ENCODE results near the gene NFKBIE. TPM values are rescaled to one million over a fixed set of nuclear protein-coding genes. Genes with fewer than 3 reads are reported as not detected.

NFKBIE gene
- polyA plus RNA-seq, 3 donors, result 10.3 to 13.4 (median 13.4) TPM

DNA sequence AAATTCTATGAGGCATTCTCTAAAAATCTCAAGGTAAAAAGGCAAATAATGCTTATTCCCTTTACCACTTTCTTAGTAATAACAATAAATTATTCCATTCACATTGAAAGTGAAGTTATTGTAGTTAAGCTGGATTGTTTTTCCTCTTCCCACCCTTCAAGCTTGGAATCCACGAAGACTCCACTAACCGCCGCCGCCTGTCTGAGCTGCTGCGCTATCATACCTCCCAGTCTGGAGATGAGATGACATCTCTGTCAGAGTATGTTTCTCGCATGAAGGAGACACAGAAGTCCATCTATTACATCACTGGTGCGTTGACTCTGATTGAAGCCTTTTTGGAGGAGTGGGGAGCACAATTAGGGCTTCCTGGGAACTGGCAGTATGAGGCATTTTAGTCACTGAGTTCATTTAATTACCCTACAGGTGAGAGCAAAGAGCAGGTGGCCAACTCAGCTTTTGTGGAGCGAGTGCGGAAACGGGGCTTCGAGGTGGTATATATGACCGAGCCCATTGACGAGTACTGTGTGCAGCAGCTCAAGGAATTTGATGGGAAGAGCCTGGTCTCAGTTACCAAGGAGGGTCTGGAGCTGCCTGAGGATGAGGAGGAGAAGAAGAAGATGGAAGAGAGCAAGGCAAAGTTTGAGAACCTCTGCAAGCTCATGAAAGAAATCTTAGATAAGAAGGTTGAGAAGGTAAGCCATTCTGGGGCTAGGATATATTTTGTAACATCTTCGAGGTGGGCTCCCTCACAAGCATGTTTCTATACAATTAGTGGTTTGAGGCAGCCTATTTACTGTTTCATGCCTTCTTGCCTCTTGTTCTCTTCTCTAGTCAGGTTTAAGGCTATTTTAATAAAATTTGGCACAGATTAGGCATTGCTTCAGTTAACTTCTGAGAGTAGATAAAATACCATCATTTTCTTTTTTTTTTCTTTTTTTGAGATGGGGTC is 13.5 kb downstream of the NFKBIE start:
- DNase-seq (ENCODE audit: extremely low read depth in 1 of 11, low read depth in 9 of 11, low spot score in 4 of 11), result no peak

- DNase-seq (ENCODE audit: extremely low read depth in 1 of 11, low read depth in 9 of 11, low spot score in 4 of 11), result no peak
Observed at GRCh38 chr6:44250718-44251123, 14.6 kb downstream of the NFKBIE start.

DNA sequence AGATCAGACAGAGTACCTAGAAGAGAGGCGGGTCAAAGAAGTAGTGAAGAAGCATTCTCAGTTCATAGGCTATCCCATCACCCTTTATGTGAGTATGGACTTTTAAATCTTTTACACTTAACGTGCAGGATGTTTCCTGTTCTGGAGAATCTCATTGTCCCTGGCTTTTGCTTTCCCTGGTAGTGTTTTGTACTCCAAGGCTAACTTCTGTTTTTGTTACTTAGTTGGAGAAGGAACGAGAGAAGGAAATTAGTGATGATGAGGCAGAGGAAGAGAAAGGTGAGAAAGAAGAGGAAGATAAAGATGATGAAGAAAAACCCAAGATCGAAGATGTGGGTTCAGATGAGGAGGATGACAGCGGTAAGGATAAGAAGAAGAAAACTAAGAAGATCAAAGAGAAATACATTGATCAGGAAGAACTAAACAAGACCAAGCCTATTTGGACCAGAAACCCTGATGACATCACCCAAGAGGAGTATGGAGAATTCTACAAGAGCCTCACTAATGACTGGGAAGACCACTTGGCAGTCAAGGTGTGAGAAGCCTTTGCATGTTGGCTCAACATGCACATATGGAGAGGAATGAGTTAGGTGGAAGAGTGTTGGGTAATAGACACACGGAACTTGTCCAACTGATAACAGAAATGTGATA is 15.2 kb downstream of the NFKBIE start:
- DNase-seq (ENCODE audit: extremely low read depth in 1 of 11, low read depth in 9 of 11, low spot score in 4 of 11), result no peak

GRCh38 chr6:44249082-44249748 is 16.1 kb downstream of the NFKBIE start:
- DNase-seq (ENCODE audit: extremely low read depth in 1 of 11, low read depth in 9 of 11, low spot score in 4 of 11), result no peak

GRCh38 chr6:44248579-44248978 is 16.8 kb downstream of the NFKBIE start:
- DNase-seq (ENCODE audit: extremely low read depth in 1 of 11, low read depth in 9 of 11, low spot score in 4 of 11), result no peak

DNA sequence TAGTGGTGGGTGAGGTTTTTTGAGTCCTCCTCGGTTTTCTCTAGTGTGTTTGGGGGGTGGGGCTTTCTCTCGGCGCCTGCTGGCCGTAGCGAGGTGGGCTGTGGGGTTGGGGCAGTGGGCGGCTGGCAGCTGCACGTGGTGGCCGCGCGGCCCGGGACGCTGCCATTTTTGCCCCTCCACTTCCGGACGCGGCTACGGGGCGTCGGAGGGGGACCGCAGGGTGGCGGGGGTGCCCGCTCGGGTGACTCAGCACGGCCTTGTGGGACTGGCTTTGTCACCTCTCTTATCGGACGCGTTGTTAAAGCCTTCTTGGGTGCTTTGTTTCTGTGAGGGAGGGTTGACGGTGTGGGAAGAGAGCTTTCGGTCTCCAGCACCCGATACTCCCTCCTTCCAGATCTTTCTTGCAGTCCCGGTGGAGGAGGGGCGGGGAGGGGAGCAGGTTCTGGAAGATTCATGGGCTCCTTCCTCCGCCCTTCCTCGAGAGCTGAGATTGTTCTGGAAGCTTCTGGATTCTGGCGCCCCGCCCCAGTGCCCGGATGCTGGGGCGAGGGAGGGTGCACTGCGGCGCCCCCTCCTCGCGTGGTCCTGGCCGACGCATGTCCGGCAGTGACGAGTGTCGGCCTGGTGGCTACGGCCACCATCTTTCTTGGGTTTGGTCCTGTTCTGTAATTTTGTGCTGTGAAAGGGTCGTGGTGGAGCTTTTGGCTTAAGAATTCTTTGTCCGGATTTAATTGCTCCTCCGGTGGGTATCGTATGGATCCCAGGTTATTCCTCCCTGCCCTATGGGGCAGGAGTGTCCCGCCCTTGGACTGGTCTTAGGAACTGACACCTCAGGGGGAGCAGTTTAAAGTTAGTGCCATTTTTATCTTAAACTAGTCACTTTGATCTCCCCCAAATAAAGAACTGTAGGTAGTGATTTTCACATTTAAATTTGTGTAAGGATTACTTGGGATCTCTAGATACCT is 17.7 kb downstream of the NFKBIE start:
- peak in 1 of 11 donors; percentile 47 for DNase-seq (ENCODE audit: extremely low read depth in 1 of 11, low read depth in 9 of 11, low spot score in 4 of 11)

DNA sequence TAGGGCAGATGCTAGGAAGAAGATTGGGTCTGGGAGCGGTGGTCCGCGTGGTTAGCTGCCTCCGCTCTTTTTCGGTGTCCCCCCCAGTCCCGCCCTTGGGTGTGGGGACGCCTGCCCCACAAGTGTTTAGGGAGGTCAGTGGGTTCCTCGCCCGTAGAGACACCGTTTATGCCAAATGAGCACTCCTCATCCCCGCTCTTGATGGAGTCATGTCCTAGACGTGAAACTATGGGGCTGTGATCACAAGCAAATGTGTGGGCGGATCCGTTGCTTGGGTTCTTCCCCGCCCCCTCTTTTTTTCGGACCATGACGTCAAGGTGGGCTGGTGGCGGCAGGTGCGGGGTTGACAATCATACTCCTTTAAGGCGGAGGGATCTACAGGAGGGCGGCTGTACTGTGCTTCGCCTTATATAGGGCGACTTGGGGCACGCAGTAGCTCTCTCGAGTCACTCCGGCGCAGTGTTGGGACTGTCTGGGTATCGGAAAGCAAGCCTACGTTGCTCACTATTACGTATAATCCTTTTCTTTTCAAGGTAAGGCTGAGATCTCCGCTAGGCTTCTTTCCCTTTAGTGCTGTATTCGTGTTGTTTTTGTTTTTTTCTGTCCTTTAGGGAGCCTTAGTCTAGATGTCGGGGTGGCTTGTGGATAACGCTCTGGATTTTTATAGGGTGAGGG is 18.6 kb downstream of the NFKBIE start, which contains the start of gene HSP90AB1:
Gene HSP90AB1, plus strand, starts transcription at position 439 of the 675 bp plus-strand sequence. CDS start 1,529 bp downstream, outside the sequence.
- DNase-seq (ENCODE audit: extremely low read depth in 1 of 11, low read depth in 9 of 11, low spot score in 4 of 11), result peak in 10 of 11 donors; percentile 84 to 96 (median 94)

DNA sequence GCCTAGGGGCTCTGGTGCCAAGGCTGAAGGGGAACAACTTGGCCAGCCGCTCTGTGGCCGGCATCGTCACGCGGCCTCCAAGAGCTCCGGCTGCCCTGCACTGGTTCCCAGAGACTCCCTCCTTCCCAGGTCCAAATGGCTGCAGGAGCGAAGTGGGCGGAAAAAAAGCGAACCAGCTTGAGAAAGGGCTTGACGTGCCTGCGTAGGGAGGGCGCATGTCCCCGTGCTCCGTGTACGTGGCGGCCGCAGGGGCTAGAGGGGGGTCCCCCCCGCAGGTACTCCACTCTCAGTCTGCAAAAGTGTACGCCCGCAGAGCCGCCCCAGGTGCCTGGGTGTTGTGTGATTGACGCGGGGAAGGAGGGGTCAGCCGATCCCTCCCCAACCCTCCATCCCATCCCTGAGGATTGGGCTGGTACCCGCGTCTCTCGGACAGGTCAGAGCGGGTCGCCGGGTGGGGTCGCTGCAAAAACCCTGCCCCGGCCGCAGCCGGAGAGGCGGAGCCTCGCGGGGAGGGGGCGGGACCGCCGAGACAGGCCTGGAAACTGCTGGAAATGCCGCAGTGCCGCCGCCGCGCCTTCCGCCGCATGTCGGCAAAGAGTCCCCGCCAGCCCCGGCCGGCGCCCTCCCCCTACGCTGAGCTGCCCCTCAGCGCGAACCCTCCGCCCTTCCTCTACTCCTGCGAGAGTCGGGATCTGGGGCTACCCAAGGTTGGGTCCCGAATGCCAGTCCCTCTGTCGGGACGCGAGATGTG is 19.3 kb downstream of the NFKBIE start:
- peak in 8 of 11 donors; percentile 78 to 85 (median 83) for DNase-seq (ENCODE audit: extremely low read depth in 1 of 11, low read depth in 9 of 11, low spot score in 4 of 11)

DNA sequence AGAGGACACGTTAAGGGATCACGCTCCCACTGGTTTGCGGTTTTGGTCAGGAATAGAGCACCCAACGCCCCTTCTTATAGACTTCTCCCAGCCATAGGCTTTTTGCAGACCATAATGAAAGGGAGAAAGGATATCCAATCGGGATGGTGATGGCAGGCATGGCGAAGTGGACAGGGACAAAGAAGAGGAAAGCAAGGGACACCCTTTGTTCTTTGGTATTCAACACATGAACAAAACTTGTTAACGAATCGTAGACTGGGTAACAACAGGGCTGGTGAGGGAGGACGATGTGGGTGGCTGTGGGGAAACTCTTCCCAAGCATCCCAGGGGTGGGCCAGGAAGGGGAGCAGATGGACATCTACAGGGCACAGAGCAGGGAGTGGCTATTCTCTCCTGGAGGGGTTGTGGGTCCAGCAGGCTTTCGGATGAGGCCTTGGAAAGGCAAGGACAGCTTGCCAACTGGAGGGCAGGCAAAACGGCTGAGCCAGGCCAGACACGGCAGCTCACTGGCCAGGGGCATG is 19.9 kb downstream of the NFKBIE start:
- no peak for DNase-seq (ENCODE audit: extremely low read depth in 1 of 11, low read depth in 9 of 11, low spot score in 4 of 11)

DNA sequence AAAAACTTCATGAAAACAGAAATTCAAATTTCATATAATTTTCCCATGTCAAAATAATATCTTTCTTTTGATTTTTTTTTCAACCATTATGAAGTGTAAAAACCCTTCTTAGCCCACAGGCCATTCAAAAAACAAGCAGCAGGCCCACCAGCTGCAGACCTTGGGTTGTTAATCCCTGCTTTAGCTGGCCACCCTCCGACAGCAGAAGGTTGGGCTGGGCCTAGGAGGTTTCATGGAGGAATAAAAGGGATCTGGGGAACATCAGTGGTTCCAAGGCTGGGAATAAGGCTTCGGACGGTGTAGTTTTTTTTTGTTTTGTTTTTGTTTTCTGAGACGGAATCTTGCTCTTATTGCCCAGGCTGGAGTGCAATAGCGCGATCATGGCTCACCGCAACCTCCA is 22.0 kb downstream of the NFKBIE start:
- DNase-seq (ENCODE audit: extremely low read depth in 1 of 11, low read depth in 9 of 11, low spot score in 4 of 11), result no peak

GRCh38 chr6:44238687-44239350 is 26.5 kb downstream of the NFKBIE start:
- no peak for DNase-seq (ENCODE audit: extremely low read depth in 1 of 11, low read depth in 9 of 11, low spot score in 4 of 11)

GRCh38 chr6:44237813-44238433 is 27.4 kb downstream of the NFKBIE start:
- DNase-seq (ENCODE audit: extremely low read depth in 1 of 11, low read depth in 9 of 11, low spot score in 4 of 11), result peak in 1 of 11 donors; percentile 72

DNA sequence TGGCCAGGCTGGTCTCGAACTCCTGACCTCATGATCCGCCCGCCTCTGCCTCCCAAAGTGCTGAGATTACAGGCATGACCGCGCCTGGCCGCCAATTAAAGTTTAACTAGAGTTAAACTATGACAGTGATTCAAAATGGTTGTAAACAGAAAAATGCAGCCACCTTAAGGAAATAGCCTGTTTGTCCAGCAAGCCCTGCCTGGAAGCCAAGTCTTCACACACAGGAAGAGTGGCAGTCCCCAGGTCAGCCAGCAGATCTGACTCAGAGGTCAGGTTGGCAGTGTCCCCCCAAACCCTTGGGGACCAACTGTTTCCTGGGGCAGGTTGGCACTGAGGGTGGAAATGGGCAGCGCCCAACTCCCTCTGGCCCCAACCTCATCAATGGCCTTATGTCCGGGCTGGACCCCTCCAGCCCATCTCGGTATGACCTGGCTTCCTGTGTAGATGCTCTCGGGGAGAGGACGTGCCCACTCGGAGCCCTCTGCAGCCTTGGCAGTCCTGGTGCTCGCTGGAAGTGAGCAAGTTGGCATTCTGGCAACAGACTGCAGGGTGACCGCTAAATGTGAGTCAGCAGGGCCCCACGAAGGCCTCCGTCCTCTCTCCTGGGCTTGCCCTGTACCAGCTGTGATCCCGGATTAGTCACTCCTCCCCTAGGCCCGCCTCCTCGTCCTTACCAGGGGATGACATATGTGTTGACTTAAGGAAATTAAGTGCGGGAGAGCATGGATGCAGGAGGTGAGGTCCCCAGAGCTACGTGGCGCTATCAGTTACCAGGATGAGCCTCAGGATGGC is 28.1 kb downstream of the NFKBIE start:
- peak in 2 of 11 donors; percentile 82 to 87 for DNase-seq (ENCODE audit: extremely low read depth in 1 of 11, low read depth in 9 of 11, low spot score in 4 of 11)

GRCh38 chr6:44235891-44236516 is 29.3 kb downstream of the NFKBIE start:
- DNase-seq (ENCODE audit: extremely low read depth in 1 of 11, low read depth in 9 of 11, low spot score in 4 of 11), result no peak

GRCh38 chr6:44235269-44235668 is 30.1 kb downstream of the NFKBIE start:
- DNase-seq (ENCODE audit: extremely low read depth in 1 of 11, low read depth in 9 of 11, low spot score in 4 of 11), result no peak
